MV-4-11 (cell line): ENCODE measurements around the gene FGFRL1.
A peak's percentile ranks its signal among the peaks of the same experiment; 100 is the strongest.
"Not testable (repeated sequence)": the region's sequence is repeated elsewhere in the genome, so short reads cannot be mapped to it uniquely, and the experiment has no call there.

Source experiments
- DNase-seq: peaks from one replicate; lab custom pipeline; 2025; lab: John Stamatoyannopoulos, UW

FGFRL1 gene

DNA sequence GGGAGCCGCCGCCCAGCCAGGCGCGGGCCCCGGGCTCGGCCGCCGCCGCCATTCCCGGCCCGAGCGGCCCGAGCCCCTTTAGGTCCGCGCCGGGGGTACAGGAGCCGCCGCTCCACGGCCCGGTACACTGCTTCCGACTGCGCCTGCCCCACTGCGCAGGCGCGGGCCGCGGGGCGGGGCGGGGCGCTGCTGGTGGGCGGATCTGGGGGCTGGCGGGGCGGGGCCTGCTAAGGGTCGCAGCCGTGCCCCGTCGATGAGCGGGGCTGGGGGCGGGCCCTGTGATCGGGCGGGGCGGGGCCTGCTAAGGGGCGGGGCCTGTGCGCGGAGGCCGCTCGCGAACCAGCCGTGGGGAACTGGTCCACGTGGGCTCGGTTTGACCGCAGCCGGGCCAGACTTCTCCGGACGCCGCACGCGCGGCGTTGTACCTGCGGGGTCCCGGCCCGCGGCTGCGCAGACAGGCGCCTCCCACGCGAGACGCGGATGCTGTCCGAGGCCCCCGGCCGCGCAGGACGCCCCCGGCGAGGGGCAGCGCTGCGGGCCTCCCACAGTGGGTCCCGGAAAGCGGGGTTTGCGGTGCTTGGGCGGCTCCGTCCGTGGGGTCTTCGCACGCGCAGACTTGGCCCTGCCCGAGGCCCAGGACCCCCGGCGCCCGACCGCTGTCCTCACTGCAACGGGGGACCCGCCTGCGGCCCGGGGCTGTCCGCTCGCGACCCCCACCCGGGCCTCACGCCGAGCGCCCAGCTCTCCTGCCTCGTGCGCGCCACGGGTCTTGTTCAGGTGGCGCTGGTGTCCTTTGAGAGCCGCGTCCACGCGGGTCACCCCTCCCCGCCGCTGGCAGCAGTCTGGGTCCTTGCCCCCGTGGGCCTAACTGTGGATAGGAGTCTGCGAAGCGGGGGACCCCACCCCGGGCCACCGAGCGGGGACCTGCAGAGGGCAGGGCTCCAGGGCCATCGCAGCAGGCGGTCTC, 37.7 kb upstream of the FGFRL1 start, which contains the start of gene DGKQ:
TSS of gene DGKQ (minus strand) at position 139 of the 967 bp plus-strand sequence. CDS start at position 52, 87 bp downstream.
- DNase-seq = peak; percentile 79

GRCh38 chr4:974668-975067, 36.8 kb upstream of the FGFRL1 start:
- DNase-seq = no peak

- not testable (repeated sequence) for DNase-seq
Measured at GRCh38 chr4:976016-976415, 35.4 kb upstream of the FGFRL1 start.

DNA sequence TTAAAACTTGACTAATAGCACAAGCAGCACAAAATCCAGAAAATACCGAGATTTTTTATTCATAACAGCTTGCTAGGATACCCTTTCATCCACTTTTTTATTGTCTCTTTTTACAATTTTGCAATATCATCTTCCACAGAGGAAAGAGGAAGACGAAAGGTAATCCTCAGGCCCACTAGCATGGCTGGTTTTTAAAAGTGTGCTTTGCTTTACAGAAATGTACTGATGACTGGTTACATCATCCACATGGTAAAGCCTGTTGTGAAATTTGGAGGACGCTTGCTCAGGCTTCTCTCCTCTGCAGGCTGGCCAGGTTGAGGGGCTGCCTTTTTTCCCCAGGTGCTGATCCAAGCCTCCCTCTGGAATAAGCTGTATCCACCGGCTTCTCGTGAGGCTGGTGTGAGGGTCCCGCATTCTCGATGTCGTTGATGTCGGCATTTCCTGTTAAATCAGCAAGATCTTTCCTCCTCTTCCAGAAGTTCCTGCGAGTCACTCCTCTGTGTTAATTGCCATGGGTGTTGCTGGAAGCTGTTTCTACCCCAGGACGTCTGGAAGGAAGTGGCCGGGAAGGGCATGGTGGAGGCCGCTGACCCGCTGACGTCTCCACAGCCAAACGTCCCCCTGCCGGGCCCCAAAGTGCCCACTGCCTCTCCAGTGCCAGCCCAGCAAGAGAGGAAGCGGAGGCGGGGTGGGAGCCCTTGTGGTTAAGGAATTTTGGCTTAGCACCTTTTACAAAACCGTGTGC, 32.3 kb upstream of the FGFRL1 start:
- peak; percentile 94 for DNase-seq

- DNase-seq = no peak
Measured at GRCh38 chr4:982291-982690, 29.1 kb upstream of the FGFRL1 start.

DNA sequence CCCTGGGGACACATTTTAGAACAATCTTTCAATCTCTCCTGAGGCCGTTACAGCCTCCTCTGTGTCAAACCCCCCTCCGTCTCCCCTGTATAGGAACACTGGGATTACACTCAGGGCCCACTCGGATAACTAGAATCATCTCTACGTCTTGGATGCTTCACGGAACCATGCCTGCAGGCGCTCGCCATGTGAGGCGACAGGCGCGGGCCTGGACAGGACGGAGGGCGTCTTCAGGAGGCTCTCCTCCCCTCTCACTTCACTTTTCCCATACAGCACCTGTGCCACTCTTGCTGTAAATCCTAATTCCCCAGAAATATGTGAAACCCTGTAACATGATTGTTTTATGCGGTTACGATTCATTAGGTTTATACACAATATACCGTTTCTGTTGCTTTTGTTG, 28.6 kb upstream of the FGFRL1 start:
- no peak for DNase-seq

- no peak for DNase-seq
Measured at GRCh38 chr4:984336-985054, 26.9 kb upstream of the FGFRL1 start.

- DNase-seq = peak; percentile 44
Measured at GRCh38 chr4:985123-985830, 26.1 kb upstream of the FGFRL1 start.

- DNase-seq = no peak
Measured at GRCh38 chr4:986428-986878, 25.0 kb upstream of the FGFRL1 start.

DNA sequence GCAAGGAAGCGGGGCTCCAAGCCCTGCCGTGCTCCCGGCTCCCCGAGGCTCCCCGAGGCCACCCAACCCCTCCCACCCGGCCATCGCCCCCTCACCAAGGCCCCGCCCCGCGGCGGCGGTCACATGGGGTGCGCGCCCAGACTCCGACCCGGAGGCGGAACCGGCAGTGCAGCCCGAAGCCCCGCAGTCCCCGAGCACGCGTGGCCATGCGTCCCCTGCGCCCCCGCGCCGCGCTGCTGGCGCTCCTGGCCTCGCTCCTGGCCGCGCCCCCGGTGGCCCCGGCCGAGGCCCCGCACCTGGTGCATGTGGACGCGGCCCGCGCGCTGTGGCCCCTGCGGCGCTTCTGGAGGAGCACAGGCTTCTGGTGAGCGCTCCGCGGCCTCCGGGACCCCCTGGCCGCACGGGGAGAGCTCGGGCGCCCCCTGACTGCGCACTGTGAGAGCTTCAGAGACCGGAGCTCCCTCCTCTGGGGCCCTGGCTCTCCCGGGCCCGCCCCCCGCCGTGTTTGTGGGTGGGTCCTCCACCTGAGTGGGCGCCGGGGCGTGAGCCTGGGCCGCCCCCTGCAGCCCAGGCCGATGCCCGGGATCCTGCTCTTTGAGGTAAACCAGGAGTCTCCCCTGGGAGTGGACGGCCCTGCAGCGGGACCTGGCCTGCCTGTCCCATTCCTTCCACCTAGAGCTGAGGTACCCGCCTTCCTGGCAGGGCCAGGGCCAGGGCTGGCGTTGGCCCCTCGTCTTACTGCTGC, 24.4 kb upstream of the FGFRL1 start, which contains the start of gene IDUA:
TSS of gene IDUA (plus strand) at position 166 of the 745 bp plus-strand sequence. CDS start at position 207, 41 bp downstream.
- DNase-seq = peak; percentile 54

- DNase-seq = no peak
Measured at GRCh38 chr4:987624-988513, 23.6 kb upstream of the FGFRL1 start.

DNA sequence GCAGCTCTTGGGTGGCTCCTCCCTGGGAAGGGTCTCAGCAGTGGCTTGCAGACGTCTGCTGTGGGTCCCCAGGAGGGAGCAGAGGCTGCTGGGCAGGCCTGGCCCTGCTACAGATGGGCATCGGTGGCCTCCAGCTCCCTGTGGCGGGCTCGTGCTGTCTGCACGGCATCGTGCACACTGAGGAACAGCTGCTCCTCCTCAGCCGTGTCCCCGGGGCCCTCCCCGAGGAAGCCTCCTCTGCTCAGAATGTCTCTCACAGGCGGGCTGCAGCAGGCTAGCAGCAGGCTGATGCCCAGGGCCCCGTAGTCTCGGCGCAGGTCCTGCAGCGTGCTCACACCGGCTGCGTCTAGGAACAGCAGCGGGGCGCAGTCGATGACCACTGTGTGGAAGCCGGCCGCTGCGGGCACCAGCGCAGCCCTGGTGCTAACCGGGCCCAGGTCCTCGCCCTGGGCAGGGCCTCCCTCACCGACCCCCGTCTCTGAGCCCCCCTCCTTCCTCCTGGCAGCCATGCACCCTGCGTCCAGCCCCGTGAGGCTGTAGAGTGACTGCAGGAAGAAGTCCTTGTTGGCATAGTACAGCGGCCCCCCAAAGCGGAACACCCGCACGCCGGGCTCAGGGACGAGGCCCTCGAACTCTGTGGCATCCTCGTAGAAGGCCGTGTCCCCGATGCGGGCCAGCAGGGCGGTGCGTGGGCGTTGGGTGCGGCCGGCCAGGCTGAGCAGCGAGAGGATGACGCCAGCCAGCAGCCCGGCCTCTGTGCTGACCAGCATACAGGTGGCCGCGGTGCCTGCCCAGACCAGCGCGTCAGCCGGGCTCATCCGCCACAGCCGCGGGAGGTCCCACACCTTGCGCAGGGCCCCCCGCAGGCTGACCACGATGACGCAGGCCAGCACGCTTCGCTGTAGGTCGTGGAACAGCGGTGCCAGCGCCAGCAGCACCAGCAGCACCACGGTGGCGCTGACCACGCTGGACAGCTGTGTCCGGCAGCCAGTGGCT, 22.4 kb upstream of the FGFRL1 start:
- DNase-seq = no peak

DNA sequence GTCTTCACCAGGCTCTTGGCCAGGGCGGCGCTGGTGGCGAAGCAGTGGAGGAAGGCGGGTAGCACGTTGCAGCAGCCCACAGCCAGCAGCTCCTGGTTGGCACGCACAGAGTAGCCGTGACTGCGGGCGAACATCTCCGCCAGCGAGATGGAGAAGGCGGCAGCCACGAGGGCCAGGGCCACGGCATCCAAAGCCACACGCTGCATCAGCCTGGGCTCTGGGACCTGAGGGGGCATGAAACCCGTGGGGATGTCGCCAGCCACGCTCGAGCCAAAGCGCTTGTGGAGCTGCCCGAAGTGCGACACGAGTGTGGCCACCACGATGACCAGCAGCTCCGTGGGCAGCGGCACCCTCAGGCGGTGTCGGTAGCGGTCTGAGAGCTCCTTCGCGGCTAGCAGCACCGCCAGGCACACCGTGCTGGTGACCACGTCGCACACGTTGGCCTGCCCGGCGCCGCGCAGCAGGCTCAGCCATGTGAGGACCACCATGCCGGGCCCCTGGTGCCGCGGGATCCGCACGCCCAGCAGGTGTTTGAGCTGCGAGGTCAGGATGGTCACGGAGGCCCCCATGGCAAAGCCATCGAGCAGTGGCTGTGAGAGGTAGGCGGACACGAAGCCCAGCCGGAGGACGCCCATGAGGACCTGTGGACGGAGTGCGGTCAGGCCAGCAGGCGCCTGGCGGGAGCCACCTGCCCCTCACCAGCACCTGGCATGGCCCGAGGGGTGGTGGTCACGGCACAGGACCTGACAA, 21.5 kb upstream of the FGFRL1 start:
- DNase-seq = no peak

DNA sequence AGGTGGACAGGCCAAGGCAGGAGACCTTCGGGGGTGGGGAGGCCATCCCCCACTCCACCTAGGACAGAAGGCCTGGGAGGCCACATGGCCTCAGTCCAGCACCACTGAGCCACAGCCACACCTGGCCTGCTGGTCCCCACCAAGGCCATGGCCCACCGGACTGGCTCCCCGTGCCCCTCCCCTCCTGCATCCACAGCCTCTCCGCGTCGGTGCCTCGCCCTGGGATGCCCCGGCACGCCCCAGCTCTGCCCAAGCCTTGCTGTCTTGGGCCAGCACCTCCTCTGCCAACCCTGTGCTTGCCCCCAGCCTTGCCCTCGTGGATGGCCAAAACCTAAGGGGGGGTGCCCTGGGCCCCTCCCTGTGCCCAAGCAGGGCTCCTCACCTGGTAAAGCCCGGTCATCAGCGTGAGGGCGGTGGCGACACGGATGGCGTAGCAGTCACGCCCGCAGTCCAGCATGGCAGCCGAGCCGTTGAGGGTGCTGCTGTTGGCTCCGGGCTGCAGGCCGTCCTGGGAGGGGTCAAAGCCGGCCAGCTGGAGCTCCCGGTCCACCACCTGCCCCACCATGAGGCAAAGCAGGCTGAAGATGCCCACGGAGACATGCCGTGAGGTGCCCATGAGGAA, 20.6 kb upstream of the FGFRL1 start:
- no peak for DNase-seq

- DNase-seq = no peak
Measured at GRCh38 chr4:991451-992296, 19.8 kb upstream of the FGFRL1 start.
